ENCODE results near the gene TPSG1. TPM values are rescaled to one million over a fixed set of nuclear protein-coding genes. Genes with fewer than 3 reads are reported as not detected.

The TPSG1 gene
- total RNA-seq, 1 experiment from 2014 or later: not detected

GRCh38 chr16:1224558-1224957 is 510 bp downstream of the TPSG1 start (continued):
- TF ChIP-seq TCF7 (CRISPR knock-in tag; IDR thresholded peaks at IDR 0.05; ENCODE audit: low read depth) (no peak), GABPB1 (CRISPR knock-in tag; IDR thresholded peaks at IDR 0.05) (no peak), USF2 (CRISPR knock-in tag; IDR thresholded peaks at IDR 0.05) (no peak), TP53 (CRISPR knock-in tag; IDR thresholded peaks at IDR 0.05) (no peak), FOXK1 (CRISPR knock-in tag; IDR thresholded peaks at IDR 0.05) (no peak), MAX (CRISPR knock-in tag; IDR thresholded peaks at IDR 0.05) (no peak), SMAD3 (CRISPR knock-in tag; IDR thresholded peaks at IDR 0.05; ENCODE audit: borderline replicate concordance) (no peak), TEAD4 (CRISPR knock-in tag; IDR thresholded peaks at IDR 0.05) (no peak), ATF2 (CRISPR knock-in tag; IDR thresholded peaks at IDR 0.05; ENCODE audit: borderline replicate concordance, low read depth) (no peak), E2F4 (CRISPR knock-in tag; IDR thresholded peaks at IDR 0.05; ENCODE audit: borderline replicate concordance, low read depth) (no peak), ZNF416 (CRISPR knock-in tag; IDR thresholded peaks at IDR 0.05) (no peak)

GRCh38 chr16:1223355-1224214 is 1.5 kb downstream of the TPSG1 start:
- DNase-seq (ENCODE audit: low spot score) (no peak), ATAC-seq (no peak)
- POLR2A ChIA-PET: no interaction called here
- H3K9me3 Mint-ChIP-seq: no peaks in the 10 kb centered on the region
- H3K4me3 Mint-ChIP-seq: no peak overlapping the region
- no peak overlapping the region for H3K27ac Mint-ChIP-seq
- peaks cover 4% of the 10 kb centered on the region for H3K27me3 Mint-ChIP-seq (ENCODE audit: low read depth)
- no peaks in the 10 kb centered on the region for H3K4me1 Mint-ChIP-seq
- CTCF ChIA-PET: interaction anchor here (0.6 to 1.6 kb wide), 2 partner anchors 120 to 166 kb away, joined by 5 to 6 read pairs; no protein-coding TSS in a partner anchor
- H3K36me3 Mint-ChIP-seq: no peaks in the 10 kb centered on the region
- no peak for TF ChIP-seq ZNF281 (CRISPR knock-in tag; IDR thresholded peaks at IDR 0.05)
- no peak for TF ChIP-seq FOXK1 (CRISPR knock-in tag; IDR thresholded peaks at IDR 0.05)
- TF ChIP-seq CREM (CRISPR knock-in tag; IDR thresholded peaks at IDR 0.05): no peak
- TF ChIP-seq ZNF121 (CRISPR knock-in tag; IDR thresholded peaks at IDR 0.05): no peak
- TF ChIP-seq ATF6 (CRISPR knock-in tag; IDR thresholded peaks at IDR 0.05): no peak
- no peak for TF ChIP-seq ESRRA (CRISPR knock-in tag; IDR thresholded peaks at IDR 0.05; ENCODE audit: borderline replicate concordance)
- TF ChIP-seq PRRX2 (CRISPR knock-in tag; IDR thresholded peaks at IDR 0.05): no peak
- TF ChIP-seq NFE2L1 (CRISPR knock-in tag; IDR thresholded peaks at IDR 0.05): no peak
- no peak for TF ChIP-seq SOX15 (CRISPR knock-in tag; IDR thresholded peaks at IDR 0.05)
- no peak for TF ChIP-seq RELA (CRISPR knock-in tag; IDR thresholded peaks at IDR 0.05; ENCODE audit: borderline replicate concordance)
- no peak for TF ChIP-seq ARID4B (CRISPR knock-in tag; IDR thresholded peaks at IDR 0.05; ENCODE audit: borderline replicate concordance)
- TF ChIP-seq MYBL2 (CRISPR knock-in tag; IDR thresholded peaks at IDR 0.05): no peak
- TF ChIP-seq TEAD1 (CRISPR knock-in tag; IDR thresholded peaks at IDR 0.05): no peak
- no peak for TF ChIP-seq SMAD4 (CRISPR knock-in tag; IDR thresholded peaks at IDR 0.05)
